Measurements from ENCODE around the gene FBXO31. TPM values are rescaled to one million over a fixed set of nuclear protein-coding genes. Genes with fewer than 3 reads are reported as not detected.

FBXO31 gene
- total and polyA plus RNA-seq, 2 of the 13 experiments (the other 11 are each of a cell fraction or from before 2014, with no cell fraction given), result 92.4 to 101 TPM

GRCh38 chr16:87383505-87384161 lies at the start of gene FBXO31 (continued):
- TF ChIP-seq, protein P1, sequence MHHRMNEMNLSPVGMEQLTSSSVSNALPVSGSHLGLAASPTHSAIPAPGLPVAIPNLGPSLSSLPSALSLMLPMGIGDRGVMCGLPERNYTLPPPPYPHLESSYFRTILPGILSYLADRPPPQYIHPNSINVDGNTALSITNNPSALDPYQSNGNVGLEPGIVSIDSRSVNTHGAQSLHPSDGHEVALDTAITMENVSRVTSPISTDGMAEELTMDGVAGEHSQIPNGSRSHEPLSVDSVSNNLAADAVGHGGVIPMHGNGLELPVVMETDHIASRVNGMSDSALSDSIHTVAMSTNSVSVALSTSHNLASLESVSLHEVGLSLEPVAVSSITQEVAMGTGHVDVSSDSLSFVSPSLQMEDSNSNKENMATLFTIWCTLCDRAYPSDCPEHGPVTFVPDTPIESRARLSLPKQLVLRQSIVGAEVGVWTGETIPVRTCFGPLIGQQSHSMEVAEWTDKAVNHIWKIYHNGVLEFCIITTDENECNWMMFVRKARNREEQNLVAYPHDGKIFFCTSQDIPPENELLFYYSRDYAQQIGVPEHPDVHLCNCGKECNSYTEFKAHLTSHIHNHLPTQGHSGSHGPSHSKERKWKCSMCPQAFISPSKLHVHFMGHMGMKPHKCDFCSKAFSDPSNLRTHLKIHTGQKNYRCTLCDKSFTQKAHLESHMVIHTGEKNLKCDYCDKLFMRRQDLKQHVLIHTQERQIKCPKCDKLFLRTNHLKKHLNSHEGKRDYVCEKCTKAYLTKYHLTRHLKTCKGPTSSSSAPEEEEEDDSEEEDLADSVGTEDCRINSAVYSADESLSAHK (CRISPR knock-in tag; IDR thresholded peaks at IDR 0.05; ENCODE audit: borderline replicate concordance), result no peak
- no peak; the same call in 1 of the 2 replicates for TF ChIP-seq ZNF263 (CRISPR knock-in tag; IDR thresholded peaks at IDR 0.05)
- no peak for TF ChIP-seq NCOA1 (CRISPR knock-in tag; IDR thresholded peaks at IDR 0.05)
- TF ChIP-seq SALL2 (CRISPR knock-in tag; IDR thresholded peaks at IDR 0.05), result peak; percentile 97
- TF ChIP-seq ATF7-NPFF (CRISPR knock-in tag; IDR thresholded peaks at IDR 0.05; ENCODE audit: low read depth), result peak; percentile 78; the same call in 1 of the 2 replicates
- TF ChIP-seq XBP1 (CRISPR knock-in tag; IDR thresholded peaks at IDR 0.05), result no peak; the same call in 1 of the 2 replicates
- peak; percentile 96 for TF ChIP-seq ZNF180 (CRISPR knock-in tag; IDR thresholded peaks at IDR 0.05; ENCODE audit: borderline replicate concordance, low read depth)
- TF ChIP-seq ZNF766 (CRISPR knock-in tag; IDR thresholded peaks at IDR 0.05; ENCODE audit: borderline replicate concordance), result peak; percentile 90
- TF ChIP-seq, protein P2, sequence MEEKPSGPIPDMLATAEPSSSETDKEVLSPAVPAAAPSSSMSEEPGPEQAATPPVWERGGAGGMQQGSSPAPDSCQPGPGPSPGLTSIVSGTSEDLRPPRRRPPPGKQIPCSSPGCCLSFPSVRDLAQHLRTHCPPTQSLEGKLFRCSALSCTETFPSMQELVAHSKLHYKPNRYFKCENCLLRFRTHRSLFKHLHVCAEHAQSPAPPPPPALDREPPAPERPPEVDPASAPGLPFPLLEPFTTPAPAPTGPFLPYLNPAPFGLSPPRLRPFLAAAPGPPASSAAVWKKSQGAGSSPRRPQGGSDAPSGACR (CRISPR knock-in tag; IDR thresholded peaks at IDR 0.05), result peak; percentile 98
- no peak for TF ChIP-seq ZNF251 (CRISPR knock-in tag; IDR thresholded peaks at IDR 0.05)
- no peak for TF ChIP-seq MLLT10 (CRISPR knock-in tag; IDR thresholded peaks at IDR 0.05)
- TF ChIP-seq ZNF274 (CRISPR knock-in tag; IDR thresholded peaks at IDR 0.05), result 0 out of 2 replicates have a peak, but pooled peaks have one; percentile 16
- TF ChIP-seq ZNF460 (CRISPR knock-in tag; IDR thresholded peaks at IDR 0.05; ENCODE audit: borderline replicate concordance), result peak; percentile 28; the same call in 1 of the 2 replicates
- TF ChIP-seq AFF4 (CRISPR knock-in tag; IDR thresholded peaks at IDR 0.05), result peak; percentile 18
- TF ChIP-seq ZSCAN30 (CRISPR knock-in tag; IDR thresholded peaks at IDR 0.05), result 0 out of 2 replicates have a peak, but pooled peaks have one; percentile 21
- no peak for TF ChIP-seq SNAI1 (CRISPR knock-in tag; IDR thresholded peaks at IDR 0.05; ENCODE audit: borderline replicate concordance)
- TF ChIP-seq RBAK (CRISPR knock-in tag; IDR thresholded peaks at IDR 0.05), result no peak
- no peak for TF ChIP-seq FLYWCH1 (CRISPR knock-in tag; IDR thresholded peaks at IDR 0.05)
- peak; percentile 83; the same call in 1 of the 2 replicates for TF ChIP-seq MEIS1 (CRISPR knock-in tag; IDR thresholded peaks at IDR 0.05; ENCODE audit: borderline replicate concordance)
- no peak for TF ChIP-seq ASH2L (IDR thresholded peaks at IDR 0.05; ENCODE audit: insufficient read length, low read depth, low read length)
- TF ChIP-seq ZNF569 (CRISPR knock-in tag; IDR thresholded peaks at IDR 0.05; ENCODE audit: borderline replicate concordance), result no peak
- TF ChIP-seq, protein P3, sequence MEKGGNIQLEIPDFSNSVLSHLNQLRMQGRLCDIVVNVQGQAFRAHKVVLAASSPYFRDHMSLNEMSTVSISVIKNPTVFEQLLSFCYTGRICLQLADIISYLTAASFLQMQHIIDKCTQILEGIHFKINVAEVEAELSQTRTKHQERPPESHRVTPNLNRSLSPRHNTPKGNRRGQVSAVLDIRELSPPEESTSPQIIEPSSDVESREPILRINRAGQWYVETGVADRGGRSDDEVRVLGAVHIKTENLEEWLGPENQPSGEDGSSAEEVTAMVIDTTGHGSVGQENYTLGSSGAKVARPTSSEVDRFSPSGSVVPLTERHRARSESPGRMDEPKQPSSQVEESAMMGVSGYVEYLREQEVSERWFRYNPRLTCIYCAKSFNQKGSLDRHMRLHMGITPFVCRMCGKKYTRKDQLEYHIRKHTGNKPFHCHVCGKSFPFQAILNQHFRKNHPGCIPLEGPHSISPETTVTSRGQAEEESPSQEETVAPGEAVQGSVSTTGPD (CRISPR knock-in tag; IDR thresholded peaks at IDR 0.05), result no peak

Data from HepG2 (cell line).